ENCODE data around the gene EMID1. TPM values are rescaled to one million over a fixed set of nuclear protein-coding genes. Genes with fewer than 3 reads are reported as not detected.

EMID1 gene
- total RNA-seq, 1 donor from 2014 or later = 6.7 TPM

DNA sequence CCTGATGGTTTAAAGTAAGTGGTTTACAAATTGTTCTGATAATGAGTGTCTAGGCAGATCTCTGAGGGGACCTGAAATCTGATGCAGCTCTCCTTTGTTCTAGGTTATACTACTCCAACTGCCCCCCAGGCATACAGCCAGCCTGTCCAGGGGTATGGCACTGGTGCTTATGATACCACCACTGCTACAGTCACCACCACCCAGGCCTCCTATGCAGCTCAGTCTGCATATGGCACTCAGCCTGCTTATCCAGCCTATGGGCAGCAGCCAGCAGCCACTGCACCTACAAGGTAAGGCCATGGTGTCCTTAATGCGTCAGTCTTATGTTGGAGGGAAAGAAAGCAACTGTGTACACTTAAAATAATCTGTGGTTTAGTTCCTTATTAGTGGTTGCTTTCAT lies 72.2 kb downstream of the EMID1 start:
- no peak overlapping the region for H3K27ac ChIP-seq
- H3K9ac ChIP-seq = no peak overlapping the region
- H3K4me2 ChIP-seq = no peak overlapping the region
- Mint-ChIP-seq H3K27ac (no peak overlapping the region), H3K36me3 (peaks cover 63% of the 10 kb centered on the region), H3K4me3 (no peak overlapping the region), H3K4me1 (peaks cover 9% of the 10 kb centered on the region), H3K27me3 (ENCODE audit: insufficient read depth, low read depth) (peaks cover 2% of the 10 kb centered on the region), H3K9me3 (no peaks in the 10 kb centered on the region)
- H3K4me3 ChIP-seq = no peak overlapping the region
- H4K20me1 ChIP-seq (ENCODE audit: low read depth) = peaks cover 92% of the 10 kb centered on the region
- DNase-seq (ENCODE audit: low spot score) = no peak
- H3F3A ChIP-seq (ENCODE audit: low read depth) = peaks cover 26% of the 10 kb centered on the region
- no peak for TF ChIP-seq EZH2phosphoT487 (IDR thresholded peaks at IDR 0.05)
- TF ChIP-seq CTCF (IDR thresholded peaks at IDR 0.05) = no peak
- no peak for TF ChIP-seq EZH2 (IDR thresholded peaks at IDR 0.05)
- peaks cover 99% of the 10 kb centered on the region for H3K79me2 ChIP-seq (ENCODE audit: low read depth)
- H2AFZ ChIP-seq (replicated peaks) = no peak overlapping the region
- H3K9me3 ChIP-seq (ENCODE audit: low read depth) = no peaks in the 10 kb centered on the region
- no peaks in the 10 kb centered on the region for H3K27me3 ChIP-seq
- H3K36me3 ChIP-seq = peaks cover 50% of the 10 kb centered on the region
- H3K4me1 ChIP-seq = peaks cover 5% of the 10 kb centered on the region

- no peak for DNase-seq (ENCODE audit: low spot score)
- Histone ChIP-seq H3K79me2 (ENCODE audit: low read depth) (peaks cover 99% of the 10 kb centered on the region), H3K36me3 (peaks cover 30% of the 10 kb centered on the region), H3K27me3 (no peaks in the 10 kb centered on the region), H3K4me1 (no peaks in the 10 kb centered on the region), H4K20me1 (ENCODE audit: low read depth) (peaks cover 92% of the 10 kb centered on the region), H3F3A (ENCODE audit: low read depth) (peaks cover 32% of the 10 kb centered on the region), H3K9ac (no peak overlapping the region), H3K9me3 (ENCODE audit: low read depth) (no peaks in the 10 kb centered on the region), H3K4me2 (no peak overlapping the region), H3K27ac (no peak overlapping the region), H3K4me3 (no peak overlapping the region), H2AFZ (replicated peaks) (no peak overlapping the region)
- Mint-ChIP-seq H3K27ac (no peak overlapping the region), H3K4me1 (no peaks in the 10 kb centered on the region), H3K27me3 (ENCODE audit: insufficient read depth, low read depth) (no peaks in the 10 kb centered on the region), H3K36me3 (peaks cover 50% of the 10 kb centered on the region), H3K4me3 (no peak overlapping the region), H3K9me3 (no peaks in the 10 kb centered on the region)
- TF ChIP-seq CTCF (IDR thresholded peaks at IDR 0.05) (no peak), EZH2phosphoT487 (IDR thresholded peaks at IDR 0.05) (no peak), EZH2 (IDR thresholded peaks at IDR 0.05) (no peak)
Measured at GRCh38 chr22:29284196-29284595, 78.5 kb downstream of the EMID1 start.

GRCh38 chr22:29288837-29289236 lies 83.1 kb downstream of the EMID1 start:
- no peak overlapping the region for H3K4me3 Mint-ChIP-seq
- no peaks in the 10 kb centered on the region for H3K4me1 Mint-ChIP-seq
- DNase-seq (ENCODE audit: low spot score) = no peak
- Histone ChIP-seq H3K27me3 (no peaks in the 10 kb centered on the region), H3K4me3 (no peak overlapping the region), H2AFZ (replicated peaks) (no peak overlapping the region), H3K79me2 (ENCODE audit: low read depth) (peaks cover 96% of the 10 kb centered on the region), H3K9me3 (ENCODE audit: low read depth) (no peaks in the 10 kb centered on the region), H4K20me1 (ENCODE audit: low read depth) (peaks cover 94% of the 10 kb centered on the region), H3K4me2 (no peak overlapping the region), H3K27ac (no peak overlapping the region), H3K4me1 (no peaks in the 10 kb centered on the region), H3K36me3 (peaks cover 35% of the 10 kb centered on the region), H3F3A (ENCODE audit: low read depth) (peaks cover 47% of the 10 kb centered on the region), H3K9ac (no peak overlapping the region)
- no peaks in the 10 kb centered on the region for H3K27me3 Mint-ChIP-seq (ENCODE audit: insufficient read depth, low read depth)
- TF ChIP-seq EZH2 (IDR thresholded peaks at IDR 0.05) (no peak), EZH2phosphoT487 (IDR thresholded peaks at IDR 0.05) (no peak), CTCF (IDR thresholded peaks at IDR 0.05) (no peak)
- H3K36me3 Mint-ChIP-seq = peaks cover 59% of the 10 kb centered on the region
- no peaks in the 10 kb centered on the region for H3K9me3 Mint-ChIP-seq
- no peak overlapping the region for H3K27ac Mint-ChIP-seq

Measured in neural progenitor cell (in vitro differentiated cells).